Activated CD4-positive, alpha-beta T cell treated with anti-CD3 and anti-CD28 coated beads for 36 hours (primary cell): Measurements from ENCODE around the gene PKNOX2. TPM values are rescaled to one million over a fixed set of nuclear protein-coding genes. Genes with fewer than 3 reads are reported as not detected.

Experiments
- ATAC-seq: fragments of 200-7000 bp; cut with Tn5 transposase; one replicate; pipeline ENCODE4 v1.10.0; 2021; ENCODE audit warnings: mild to moderate bottlenecking, moderate library complexity
- CTCF ChIA-PET: fragments of 350-600 bp; sonication (Branson Sonifier 250); formaldehyde crosslinking; loops from one replicate; lab custom pipeline; 2021; ENCODE audit warnings: antibody characterized with exemption; lab: Charles Lee
- POLR2A ChIA-PET: fragments of 350-600 bp; sonication (Branson Sonifier 250); formaldehyde crosslinking; loops from one replicate; lab custom pipeline; 2021; ENCODE audit warnings: antibody characterized with exemption, inconsistent platforms; lab: Charles Lee
- DNase-seq: peaks from one replicate; pipeline ENCODE4 v3.0.0-alpha.2; 2020
- H3K27ac Mint-ChIP-seq: one replicate; pipeline ENCODE4 v1.8.0; 2021; ENCODE audit warnings: mixed read lengths
- H3K27me3 Mint-ChIP-seq: one replicate; pipeline ENCODE4 v1.8.0; 2021; ENCODE audit warnings: mixed read lengths
- H3K36me3 Mint-ChIP-seq: one replicate; pipeline ENCODE4 v1.8.0; 2021; ENCODE audit warnings: low read depth, mixed read lengths
- H3K4me1 Mint-ChIP-seq: one replicate; pipeline ENCODE4 v1.8.0; 2021; ENCODE audit warnings: mixed read lengths
- H3K4me3 Mint-ChIP-seq: one replicate; pipeline ENCODE4 v1.8.0; 2021; ENCODE audit warnings: mild to moderate bottlenecking, moderate library complexity, mixed read lengths
- H3K9me3 Mint-ChIP-seq: one replicate; pipeline ENCODE4 v1.8.0; 2021; ENCODE audit warnings: low read depth, mixed read lengths
- intact Hi-C, 2 experiments: fragments of 100-400 bp; cut with DNase I in 1 of 2; cut with micrococcal nuclease in 1 of 2; formaldehyde crosslinking; loops; one replicate each; pipeline versions ENCODE4 v1.14.2 to v1.15.1; 2022 to 2024; cut with DNase I, micrococcal nuclease
- total RNA-seq, 2 experiments: library from RNA; stranded (reverse); gene quantifications; one replicate each; pipeline ENCODE4 v1.2.3, GENCODE V29; 2021

PKNOX2 gene
- total RNA-seq, 2 experiments from 2014 or later, result not detected

- Mint-ChIP-seq H3K27me3 (peaks cover 15% of the 10 kb centered on the region), H3K27ac (no peak overlapping the region), H3K4me1 (no peaks in the 10 kb centered on the region), H3K4me3 (no peak overlapping the region), H3K9me3 (no peaks in the 10 kb centered on the region), H3K36me3 (no peaks in the 10 kb centered on the region)
- ATAC-seq, result no peak
- no peak for DNase-seq
- intact Hi-C loops, result no loop called here
- CTCF ChIA-PET, result no interaction called here
- POLR2A ChIA-PET, result no interaction called here
Measured at GRCh38 chr11:125382314-125382791, 217.8 kb downstream of the PKNOX2 start.

GRCh38 chr11:125382822-125383221 is 218.3 kb downstream of the PKNOX2 start:
- Mint-ChIP-seq H3K27ac (no peak overlapping the region), H3K9me3 (no peaks in the 10 kb centered on the region)
- CTCF ChIA-PET, result interaction anchor here (0.7 kb wide), 1 partner anchor 34 kb away, joined by 3 read pairs; no protein-coding TSS in a partner anchor

GRCh38 chr11:125384825-125385224 is 220.3 kb downstream of the PKNOX2 start:
- Mint-ChIP-seq H3K4me3 (no peak overlapping the region), H3K9me3 (no peaks in the 10 kb centered on the region), H3K36me3 (no peaks in the 10 kb centered on the region), H3K4me1 (no peaks in the 10 kb centered on the region), H3K27me3 (peaks cover 15% of the 10 kb centered on the region), H3K27ac (no peak overlapping the region)
- intact Hi-C loops, result no loop called here
- POLR2A ChIA-PET, result no interaction called here
- ATAC-seq, result no peak
- DNase-seq, result no peak
- CTCF ChIA-PET, result no interaction called here

More at GRCh38 chr11:125382822-125383221, 218.3 kb downstream of the PKNOX2 start:
- intact Hi-C loops, result no loop called here
- DNase-seq (no peak), ATAC-seq (no peak)
- Mint-ChIP-seq H3K36me3 (no peaks in the 10 kb centered on the region), H3K4me1 (no peaks in the 10 kb centered on the region), H3K4me3 (no peak overlapping the region), H3K27me3 (peaks cover 15% of the 10 kb centered on the region)
- POLR2A ChIA-PET, result no interaction called here

GRCh38 chr11:125387901-125388300 is 223.3 kb downstream of the PKNOX2 start:
- ATAC-seq (no peak), DNase-seq (no peak)
- ChIA-PET CTCF (interaction anchor here (0.8 kb wide), 1 partner anchor 42 kb away, joined by 3 read pairs; no protein-coding TSS in a partner anchor), POLR2A (no interaction called here)
- Mint-ChIP-seq H3K4me1 (no peaks in the 10 kb centered on the region), H3K9me3 (no peaks in the 10 kb centered on the region), H3K27ac (no peak overlapping the region), H3K4me3 (no peak overlapping the region), H3K36me3 (no peaks in the 10 kb centered on the region), H3K27me3 (peaks cover 4% of the 10 kb centered on the region)
- intact Hi-C loops, result no loop called here

GRCh38 chr11:125388611-125389010 is 224.1 kb downstream of the PKNOX2 start:
- DNase-seq (no peak), ATAC-seq (no peak)
- H3K4me3 Mint-ChIP-seq, result no peak overlapping the region
- ChIA-PET CTCF (interaction anchor here (0.7 kb wide), 1 partner anchor 256 kb away, joined by 3 read pairs; no protein-coding TSS in a partner anchor), POLR2A (no interaction called here)
- H3K36me3 Mint-ChIP-seq, result no peaks in the 10 kb centered on the region
- no peaks in the 10 kb centered on the region for H3K9me3 Mint-ChIP-seq
- H3K4me1 Mint-ChIP-seq, result no peaks in the 10 kb centered on the region
- peaks cover 8% of the 10 kb centered on the region for H3K27me3 Mint-ChIP-seq
- H3K27ac Mint-ChIP-seq, result no peak overlapping the region
- intact Hi-C loops, result no loop called here

GRCh38 chr11:125389339-125390166 is 225.0 kb downstream of the PKNOX2 start:
- Mint-ChIP-seq H3K36me3 (no peaks in the 10 kb centered on the region), H3K27ac (no peak overlapping the region), H3K4me1 (no peaks in the 10 kb centered on the region), H3K9me3 (no peaks in the 10 kb centered on the region), H3K4me3 (no peak overlapping the region), H3K27me3 (peaks cover 8% of the 10 kb centered on the region)
- ATAC-seq (no peak), DNase-seq (no peak)
- ChIA-PET CTCF (interaction anchor here (0.6 to 1.1 kb wide), 3 partner anchors 13 to 44 kb away, joined by 3 read pairs; no protein-coding TSS in a partner anchor), POLR2A (no interaction called here)
- intact Hi-C loops, result no loop called here

GRCh38 chr11:125390946-125391345 is 226.4 kb downstream of the PKNOX2 start:
- ATAC-seq (no peak), DNase-seq (no peak)
- H3K36me3 Mint-ChIP-seq, result no peaks in the 10 kb centered on the region
- intact Hi-C loops, result no loop called here
- peaks cover 13% of the 10 kb centered on the region for H3K27me3 Mint-ChIP-seq
- POLR2A ChIA-PET, result no interaction called here
- CTCF ChIA-PET, result no interaction called here
- no peaks in the 10 kb centered on the region for H3K4me1 Mint-ChIP-seq
- H3K27ac Mint-ChIP-seq, result no peak overlapping the region
- H3K4me3 Mint-ChIP-seq, result no peak overlapping the region
- H3K9me3 Mint-ChIP-seq, result no peaks in the 10 kb centered on the region

GRCh38 chr11:125393331-125393730 is 228.8 kb downstream of the PKNOX2 start:
- Mint-ChIP-seq H3K9me3 (no peaks in the 10 kb centered on the region), H3K27ac (no peak overlapping the region), H3K36me3 (no peaks in the 10 kb centered on the region), H3K4me1 (no peaks in the 10 kb centered on the region), H3K27me3 (peaks cover 18% of the 10 kb centered on the region), H3K4me3 (no peak overlapping the region)
- no peak for DNase-seq
- intact Hi-C loops, result no loop called here
- ATAC-seq, result no peak
- ChIA-PET CTCF (interaction anchor here (0.9 kb wide), 1 partner anchor 11 kb away, joined by 3 read pairs; no protein-coding TSS in a partner anchor), POLR2A (no interaction called here)

- intact Hi-C loops, result no loop called here
- H3K27ac Mint-ChIP-seq, result no peak overlapping the region
- no peaks in the 10 kb centered on the region for H3K4me1 Mint-ChIP-seq
- H3K4me3 Mint-ChIP-seq, result no peak overlapping the region
- DNase-seq (no peak), ATAC-seq (no peak)
- H3K36me3 Mint-ChIP-seq, result no peaks in the 10 kb centered on the region
- CTCF ChIA-PET, result interaction anchor here (0.7 to 1.4 kb wide), 2 partner anchors 8 to 11 kb away, joined by 3 to 6 read pairs; no protein-coding TSS in a partner anchor
- no peaks in the 10 kb centered on the region for H3K9me3 Mint-ChIP-seq
- POLR2A ChIA-PET, result no interaction called here
- H3K27me3 Mint-ChIP-seq, result peaks cover 22% of the 10 kb centered on the region
Measured at GRCh38 chr11:125394296-125394695, 229.7 kb downstream of the PKNOX2 start.

GRCh38 chr11:125397421-125397820 is 232.9 kb downstream of the PKNOX2 start:
- no peaks in the 10 kb centered on the region for H3K9me3 Mint-ChIP-seq
- no peaks in the 10 kb centered on the region for H3K4me1 Mint-ChIP-seq
- H3K4me3 Mint-ChIP-seq, result no peak overlapping the region
- no peaks in the 10 kb centered on the region for H3K36me3 Mint-ChIP-seq
- intact Hi-C loops, result no loop called here
- no peak for DNase-seq
- H3K27me3 Mint-ChIP-seq, result peaks cover 40% of the 10 kb centered on the region
- ChIA-PET CTCF (interaction anchor here (1.6 kb wide), 1 partner anchor 8 kb away, joined by 3 read pairs; no protein-coding TSS in a partner anchor), POLR2A (no interaction called here)
- no peak overlapping the region for H3K27ac Mint-ChIP-seq
- ATAC-seq, result no peak

- ATAC-seq (no peak), DNase-seq (no peak)
- intact Hi-C loops, result no loop called here
- H3K4me1 Mint-ChIP-seq, result no peaks in the 10 kb centered on the region
- peaks cover 39% of the 10 kb centered on the region for H3K27me3 Mint-ChIP-seq
- H3K27ac Mint-ChIP-seq, result no peak overlapping the region
- ChIA-PET CTCF (interaction anchor here (0.6 kb wide), 1 partner anchor 32 kb away, joined by 3 read pairs; no protein-coding TSS in a partner anchor), POLR2A (no interaction called here)
- no peaks in the 10 kb centered on the region for H3K9me3 Mint-ChIP-seq
- H3K4me3 Mint-ChIP-seq, result no peak overlapping the region
- no peaks in the 10 kb centered on the region for H3K36me3 Mint-ChIP-seq
Measured at GRCh38 chr11:125398475-125398874, 233.9 kb downstream of the PKNOX2 start.
